Ectodermal cell (in vitro differentiated cells): Measurements from ENCODE around the gene KRTAP5-2.

Experiments used
- H3K27ac ChIP-seq: 2 replicates; pipeline ENCODE4 v1.7.0; 2013; ENCODE audit warnings: mild to moderate bottlenecking, low read depth, low read length; ENCODE audit not compliant: insufficient read depth, poor library complexity, severe bottlenecking
- H3K27me3 ChIP-seq: 2 replicates; pipeline ENCODE4 v1.7.0; 2013; ENCODE audit warnings: mild to moderate bottlenecking, low read length; ENCODE audit not compliant: insufficient read depth, control insufficient read depth, poor library complexity, severe bottlenecking
- H3K36me3 ChIP-seq: one replicate; pipeline ENCODE4 v1.7.0; 2013; ENCODE audit warnings: low read length; ENCODE audit not compliant: control insufficient read depth, insufficient read depth
- H3K4me1 ChIP-seq: one replicate; pipeline ENCODE4 v1.7.0; 2013; ENCODE audit warnings: low read length; ENCODE audit not compliant: control insufficient read depth, insufficient read depth
- H3K4me3 ChIP-seq: 2 replicates; pipeline ENCODE4 v1.7.0; 2013; ENCODE audit warnings: low read depth, low read length, control low read depth; ENCODE audit not compliant: insufficient read depth
- H3K9me3 ChIP-seq: 2 replicates; pipeline ENCODE4 v1.7.0; 2013; ENCODE audit warnings: mild to moderate bottlenecking, low read length, moderate library complexity; ENCODE audit not compliant: control insufficient read depth
- WGBS, 2 experiments: methylation state at CpG; one replicate each; pipeline ENCODE4 v1.1.7; 2013; ENCODE audit warnings: missing lambda C conversion rate in 2 of 2; 5-methylcytosine and 5-hydroxymethylcytosine counted together

The KRTAP5-2 gene

GRCh38 chr11:1557051-1557884 lies 40.8 kb downstream of the KRTAP5-2 start:
- 91% methylated on average over 74 of the region's 74 CpGs for WGBS, 2 experiments
- H3K36me3 ChIP-seq: no peaks in the 10 kb centered on the region
- peaks cover 48% of the 10 kb centered on the region for H3K27me3 ChIP-seq
- no peak overlapping the region for H3K27ac ChIP-seq
- peaks cover 10% of the 10 kb centered on the region for H3K4me1 ChIP-seq
- no peaks in the 10 kb centered on the region for H3K9me3 ChIP-seq
- H3K4me3 ChIP-seq: no peak overlapping the region

DNA sequence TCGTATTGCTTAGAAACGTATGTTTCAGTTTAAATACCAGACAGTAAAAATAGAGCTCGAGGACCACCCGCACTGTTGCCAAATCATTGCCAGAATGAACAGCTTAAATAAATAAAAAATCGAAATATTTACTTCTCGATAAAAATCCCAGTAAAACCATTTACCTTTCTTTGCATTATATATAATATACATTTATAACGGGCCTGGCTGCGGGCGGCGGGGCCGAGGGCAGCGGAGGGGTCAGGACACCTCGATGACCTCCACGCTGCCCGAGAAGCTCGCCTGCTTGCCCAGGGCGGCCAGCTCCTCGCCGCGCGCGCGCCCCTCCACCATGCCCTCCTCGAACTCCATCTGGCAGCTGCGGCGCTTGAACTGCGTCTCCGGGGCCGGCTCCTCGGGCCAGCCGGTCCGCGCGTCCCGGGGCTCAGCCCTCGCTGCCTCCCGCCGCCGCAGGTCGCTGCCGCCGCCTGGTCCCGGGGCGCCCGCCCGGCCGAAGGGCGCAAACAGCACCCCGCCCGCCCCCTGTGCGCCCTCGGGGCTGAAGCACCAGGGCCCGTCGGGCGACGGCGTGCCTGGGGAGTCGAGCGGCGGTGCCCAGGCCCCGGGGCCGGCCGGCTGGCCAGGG lies 41.7 kb downstream of the KRTAP5-2 start:
- H3K27ac ChIP-seq: no peak overlapping the region
- H3K4me3 ChIP-seq: no peak overlapping the region
- 65 to 72% methylated on average over 63 of the region's 63 CpGs for WGBS, 2 experiments
- H3K27me3 ChIP-seq: peaks cover 49% of the 10 kb centered on the region
- no peaks in the 10 kb centered on the region for H3K36me3 ChIP-seq
- no peaks in the 10 kb centered on the region for H3K9me3 ChIP-seq
- H3K4me1 ChIP-seq: peaks cover 10% of the 10 kb centered on the region

DNA sequence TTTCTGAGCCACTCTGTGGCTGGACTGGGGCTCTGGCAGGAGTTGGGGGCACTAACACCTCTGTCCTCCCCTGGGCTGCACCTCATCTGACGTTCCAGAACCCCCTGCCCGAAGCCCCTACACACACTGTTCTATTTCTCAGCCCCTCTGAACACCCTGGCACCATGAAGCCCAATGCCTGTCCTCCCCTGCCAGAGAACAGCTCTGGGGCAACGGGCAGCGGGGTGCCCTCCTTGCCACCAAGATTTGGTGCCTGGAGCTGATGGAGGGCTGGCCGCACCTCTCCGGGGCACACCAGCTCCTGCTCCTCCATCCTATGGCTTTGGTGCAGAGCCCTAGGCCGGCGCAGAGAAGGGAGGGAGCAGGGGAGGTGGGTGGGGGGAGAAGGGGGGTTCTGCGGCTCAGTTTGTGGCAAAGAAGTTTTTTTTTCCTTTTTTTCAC lies 42.4 kb downstream of the KRTAP5-2 start:
- no peaks in the 10 kb centered on the region for H3K9me3 ChIP-seq
- no peaks in the 10 kb centered on the region for H3K36me3 ChIP-seq
- 50 to 58% methylated on average over 9 of the region's 9 CpGs for WGBS, 2 experiments
- H3K4me3 ChIP-seq: no peak overlapping the region
- H3K27ac ChIP-seq: no peak overlapping the region
- peaks cover 49% of the 10 kb centered on the region for H3K27me3 ChIP-seq
- peaks cover 10% of the 10 kb centered on the region for H3K4me1 ChIP-seq

DNA sequence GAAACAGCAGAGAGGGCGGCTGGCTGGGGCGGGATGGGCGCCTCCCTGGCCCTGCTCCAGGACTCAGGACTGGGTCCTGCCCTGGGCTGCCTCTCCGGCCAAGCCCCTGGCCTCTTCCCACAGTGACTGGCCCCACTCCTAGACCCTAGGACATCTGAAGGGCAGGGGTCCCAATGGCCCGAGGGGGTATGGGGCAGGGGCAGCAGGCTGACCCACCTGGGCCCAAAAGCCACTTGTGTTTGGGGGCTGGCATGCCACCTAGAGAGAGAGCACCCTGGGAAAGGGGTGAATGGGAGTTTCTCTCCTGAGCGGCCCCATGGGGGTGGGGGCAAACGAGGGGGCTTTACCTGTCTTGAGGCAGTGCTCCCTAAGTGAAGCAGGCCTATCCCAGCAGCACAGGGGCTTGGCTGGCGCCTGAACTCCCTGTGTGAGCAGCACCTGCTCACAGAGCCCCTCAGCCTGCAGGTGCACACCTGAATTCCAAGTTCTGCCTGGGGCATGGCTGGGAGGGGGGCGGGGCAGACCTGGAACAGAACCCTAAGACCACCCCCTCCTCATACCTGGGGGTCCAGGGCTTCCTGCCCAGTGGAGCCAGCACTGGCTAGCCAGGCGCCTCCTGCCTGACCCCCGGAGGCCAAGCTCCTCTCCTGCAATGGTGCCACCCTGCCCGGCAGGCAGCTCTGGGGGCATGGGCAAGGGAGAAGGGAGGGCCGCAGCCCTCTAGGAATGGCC lies 42.9 kb downstream of the KRTAP5-2 start:
- H3K27ac ChIP-seq: no peak overlapping the region
- H3K4me1 ChIP-seq: peaks cover 10% of the 10 kb centered on the region
- peaks cover 49% of the 10 kb centered on the region for H3K27me3 ChIP-seq
- WGBS, 2 experiments: 82 to 83% methylated on average over 13 of the region's 13 CpGs
- no peak overlapping the region for H3K4me3 ChIP-seq
- H3K9me3 ChIP-seq: no peaks in the 10 kb centered on the region
- H3K36me3 ChIP-seq: no peaks in the 10 kb centered on the region

DNA sequence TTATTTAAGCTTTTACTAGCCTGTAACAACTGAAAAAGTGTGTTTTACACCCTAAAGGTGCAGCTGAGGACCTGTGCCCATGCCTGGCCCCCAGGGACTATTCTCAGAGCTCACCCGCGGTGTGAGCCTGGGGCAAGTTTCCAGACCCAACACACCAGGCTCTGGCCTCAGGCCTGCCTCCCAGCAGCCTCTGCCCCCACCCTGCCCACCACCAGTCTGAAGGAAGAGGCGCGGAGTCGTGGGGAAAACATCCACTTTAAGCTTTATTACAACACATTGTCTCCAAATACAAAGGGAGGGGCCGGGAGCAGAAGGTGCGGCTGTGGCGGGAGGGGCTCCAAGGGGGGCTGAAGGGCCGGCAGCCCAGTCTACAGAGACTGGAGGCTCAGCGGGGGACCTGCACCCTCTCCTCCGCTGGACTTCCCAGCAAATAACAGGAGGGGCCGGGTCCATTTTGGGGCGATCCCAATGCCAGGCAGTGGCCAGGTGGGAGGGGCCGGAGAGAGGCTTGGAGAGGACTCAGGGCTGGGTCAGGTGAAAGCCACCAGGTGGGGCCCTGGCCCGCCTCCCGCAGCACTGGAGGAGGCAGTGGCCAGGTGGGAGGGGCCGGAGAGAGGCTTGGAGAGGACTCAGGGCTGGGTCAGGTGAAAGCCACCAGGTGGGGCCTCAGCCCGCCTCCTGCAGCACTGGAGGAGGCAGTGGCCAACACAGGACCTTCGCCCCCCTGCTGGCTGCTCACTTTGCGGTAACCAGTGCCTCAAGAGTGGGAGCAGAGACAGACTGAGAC lies 44.1 kb downstream of the KRTAP5-2 start:
- H3K4me3 ChIP-seq: no peak overlapping the region
- peaks cover 60% of the 10 kb centered on the region for H3K27me3 ChIP-seq
- H3K36me3 ChIP-seq: no peaks in the 10 kb centered on the region
- H3K9me3 ChIP-seq: no peaks in the 10 kb centered on the region
- H3K27ac ChIP-seq: no peak overlapping the region
- WGBS, 2 experiments: 59 to 65% methylated on average over 20 of the region's 20 CpGs
- H3K4me1 ChIP-seq: peaks cover 7% of the 10 kb centered on the region

DNA sequence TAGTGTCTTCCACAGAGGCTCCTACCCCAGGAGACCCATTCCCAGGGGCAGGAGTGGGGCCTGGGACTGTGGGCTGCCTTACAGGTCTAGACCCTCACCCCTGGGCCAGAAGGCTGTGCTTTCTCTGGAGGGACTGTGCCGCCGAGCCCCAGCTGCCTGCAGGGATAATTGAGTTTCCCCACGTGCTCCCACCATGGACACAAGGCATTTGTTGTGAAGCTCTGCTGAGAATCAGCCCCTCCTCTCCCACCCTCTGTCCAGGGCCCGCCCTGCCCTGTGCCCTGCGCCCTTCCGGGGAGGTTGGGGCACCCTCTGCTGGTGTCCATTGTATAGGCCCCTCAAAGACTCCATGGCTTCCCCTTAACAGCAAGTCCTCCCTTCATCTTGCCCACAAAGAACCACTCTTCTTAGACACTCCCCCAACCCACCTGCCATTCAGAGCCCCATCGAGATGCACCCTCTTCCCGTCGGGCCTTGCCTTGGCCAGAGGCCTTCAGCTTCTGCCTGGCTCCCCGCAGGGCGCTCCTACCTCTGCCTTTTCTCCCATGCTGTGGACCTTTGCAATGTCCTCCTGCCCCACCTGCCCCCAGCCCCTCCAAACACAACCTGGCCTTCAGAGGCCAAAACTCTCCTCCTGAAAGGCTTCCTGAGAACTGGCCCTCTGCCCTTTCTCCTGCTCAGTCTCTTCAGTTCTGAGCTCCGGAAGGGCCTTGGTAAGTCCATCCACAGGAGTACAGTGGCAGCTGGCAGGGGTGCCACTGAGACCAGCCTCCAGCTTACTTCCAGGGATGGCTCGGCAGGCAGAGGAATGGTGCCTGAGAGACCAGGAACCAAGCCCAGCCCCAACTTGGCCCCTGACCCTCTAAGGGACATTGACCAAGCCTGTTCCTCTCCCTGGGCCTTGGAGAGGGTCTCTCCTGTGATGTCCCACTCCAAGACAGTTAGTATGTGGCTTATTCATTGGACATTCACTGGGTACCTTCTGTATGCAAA lies 48.5 kb downstream of the KRTAP5-2 start:
- Histone ChIP-seq H3K9me3 (no peaks in the 10 kb centered on the region), H3K36me3 (no peaks in the 10 kb centered on the region), H3K27ac (no peak overlapping the region), H3K4me1 (peaks cover 16% of the 10 kb centered on the region), H3K4me3 (no peak overlapping the region), H3K27me3 (peaks cover 66% of the 10 kb centered on the region)
- 80 to 81% methylated on average over 13 of the region's 13 CpGs for WGBS, 2 experiments

DNA sequence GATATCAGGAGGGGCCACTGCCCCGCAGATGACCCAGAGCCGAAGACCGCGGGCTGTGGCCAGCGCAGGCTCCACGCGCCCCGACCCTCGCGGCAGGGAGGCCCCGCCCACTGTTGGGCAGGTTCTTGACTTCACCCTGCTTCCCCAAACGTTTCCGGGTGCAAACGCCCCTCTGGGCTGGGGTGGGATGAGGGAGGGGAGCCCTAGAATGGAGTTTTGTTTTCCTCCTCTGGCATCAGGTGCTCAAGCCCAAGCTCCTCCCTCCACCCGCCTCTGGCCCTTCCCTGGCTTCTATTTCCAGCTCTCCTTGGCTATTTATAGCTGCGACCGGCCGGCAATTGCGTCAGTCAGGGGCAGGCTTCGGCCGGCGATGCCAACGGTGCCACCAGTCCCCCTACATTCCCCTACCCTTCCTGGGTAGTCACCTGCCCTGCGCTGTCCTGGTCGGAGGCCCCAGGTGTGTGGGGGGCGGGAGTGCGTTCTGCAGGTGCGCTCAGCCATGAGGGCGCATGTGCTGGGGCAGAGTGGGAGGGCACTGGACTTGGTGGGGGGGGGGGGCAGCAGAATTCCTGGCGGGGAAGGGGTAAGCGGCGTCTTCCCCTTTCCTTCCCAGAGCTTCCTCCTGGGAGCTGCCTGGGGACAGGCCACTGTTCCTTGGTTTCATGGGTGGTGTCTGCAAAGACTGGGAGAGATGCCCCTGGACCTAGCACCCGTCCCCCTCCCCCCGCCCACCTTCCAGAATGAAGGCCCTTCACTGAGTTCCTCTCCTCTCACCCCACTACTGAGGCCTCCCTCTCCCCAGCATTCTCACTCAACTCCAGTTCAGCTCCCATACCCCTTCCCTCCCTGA lies 49.6 kb downstream of the KRTAP5-2 start:
- peaks cover 16% of the 10 kb centered on the region for H3K4me1 ChIP-seq
- no peak overlapping the region for H3K4me3 ChIP-seq
- no peaks in the 10 kb centered on the region for H3K36me3 ChIP-seq
- peaks cover 66% of the 10 kb centered on the region for H3K27me3 ChIP-seq
- no peaks in the 10 kb centered on the region for H3K9me3 ChIP-seq
- H3K27ac ChIP-seq: no peak overlapping the region
- 17 to 19% methylated on average over 33 to 34 of the region's 34 CpGs for WGBS, 2 experiments

- H3K4me3 ChIP-seq: peak overlapping the region; percentile 27
Measured at GRCh38 chr11:1547467-1548098, 50.5 kb downstream of the KRTAP5-2 start.

More at GRCh38 chr11:1547467-1548098, 50.5 kb downstream of the KRTAP5-2 start:
- Histone ChIP-seq H3K27ac (no peak overlapping the region), H3K27me3 (peaks cover 64% of the 10 kb centered on the region), H3K4me1 (peaks cover 16% of the 10 kb centered on the region), H3K9me3 (no peaks in the 10 kb centered on the region), H3K36me3 (no peaks in the 10 kb centered on the region)
- WGBS, 2 experiments: 15 to 17% methylated on average over 29 to 33 of the region's 33 CpGs
